OCI-LY7 (cell line): ENCODE data around the gene BORA.

Experiments used
- EZH2phosphoT487 ChIP-seq: fragments of 200-600 bp; sonication (generic); IDR thresholded peaks from 2 replicates; pipeline ENCODE4 v1.6.1; 2018; ENCODE audit warnings: low read depth, borderline replicate concordance, mild to moderate bottlenecking, mixed run types, antibody characterized with exemption, low read length, moderate library complexity, mixed read lengths
- TF ChIP-seq, protein P1 (sequence below): fragments of 200-600 bp; sonication (generic); conservative IDR thresholded peaks from 2 replicates; pipeline ENCODE4 v1.5.1; 2014; ENCODE audit warnings: mild to moderate bottlenecking, antibody characterized with exemption, low read length, moderate library complexity, mixed read lengths

DNA sequence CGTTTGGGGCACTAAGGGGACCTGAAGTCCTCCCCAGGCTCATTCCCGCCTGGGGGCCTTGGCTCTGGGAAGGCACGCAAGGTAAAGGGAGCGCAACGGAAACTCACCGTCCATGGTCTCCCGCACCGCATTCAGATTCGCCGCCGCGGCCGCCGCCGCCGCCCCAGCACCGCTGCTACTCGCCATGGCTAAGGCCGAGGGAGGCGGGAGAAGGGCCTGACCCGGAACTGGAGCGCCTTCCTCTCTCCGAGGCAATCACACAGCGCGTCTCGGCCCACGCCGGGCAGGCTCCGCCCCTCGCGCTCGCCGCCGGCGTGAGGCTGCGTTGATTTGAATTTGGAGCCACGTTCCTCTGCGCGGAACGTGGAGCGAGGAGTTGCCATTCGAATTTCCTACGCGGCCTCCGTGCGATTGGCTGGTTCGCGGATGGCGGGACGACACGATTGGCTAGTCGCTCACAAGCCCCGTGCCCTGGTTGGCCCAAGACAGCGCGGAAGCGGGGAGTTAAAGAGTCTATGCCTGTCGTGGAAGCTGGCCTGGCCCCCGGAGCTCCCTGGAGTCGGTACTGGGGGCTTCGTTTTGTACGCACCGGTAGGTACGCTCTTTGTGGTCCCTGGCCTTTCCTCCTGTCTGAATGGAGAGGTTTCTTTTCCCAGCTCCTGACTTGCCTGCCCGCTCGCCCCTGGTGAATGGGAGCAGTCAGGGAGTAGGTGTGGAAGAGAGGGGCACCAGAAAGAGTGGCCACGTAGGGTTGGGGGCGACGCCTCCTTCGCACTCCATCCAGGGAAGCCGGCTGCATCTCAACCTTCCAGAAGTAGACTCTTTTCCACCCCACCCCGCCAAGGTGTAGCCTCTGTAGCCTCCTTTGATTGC, at the start of gene BORA, which contains the start of gene MZT1:
- TF ChIP-seq, protein P1, sequence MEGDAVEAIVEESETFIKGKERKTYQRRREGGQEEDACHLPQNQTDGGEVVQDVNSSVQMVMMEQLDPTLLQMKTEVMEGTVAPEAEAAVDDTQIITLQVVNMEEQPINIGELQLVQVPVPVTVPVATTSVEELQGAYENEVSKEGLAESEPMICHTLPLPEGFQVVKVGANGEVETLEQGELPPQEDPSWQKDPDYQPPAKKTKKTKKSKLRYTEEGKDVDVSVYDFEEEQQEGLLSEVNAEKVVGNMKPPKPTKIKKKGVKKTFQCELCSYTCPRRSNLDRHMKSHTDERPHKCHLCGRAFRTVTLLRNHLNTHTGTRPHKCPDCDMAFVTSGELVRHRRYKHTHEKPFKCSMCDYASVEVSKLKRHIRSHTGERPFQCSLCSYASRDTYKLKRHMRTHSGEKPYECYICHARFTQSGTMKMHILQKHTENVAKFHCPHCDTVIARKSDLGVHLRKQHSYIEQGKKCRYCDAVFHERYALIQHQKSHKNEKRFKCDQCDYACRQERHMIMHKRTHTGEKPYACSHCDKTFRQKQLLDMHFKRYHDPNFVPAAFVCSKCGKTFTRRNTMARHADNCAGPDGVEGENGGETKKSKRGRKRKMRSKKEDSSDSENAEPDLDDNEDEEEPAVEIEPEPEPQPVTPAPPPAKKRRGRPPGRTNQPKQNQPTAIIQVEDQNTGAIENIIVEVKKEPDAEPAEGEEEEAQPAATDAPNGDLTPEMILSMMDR, result no peak
- TF ChIP-seq EZH2phosphoT487, result no peak
